Stimulated activated CD4-positive, alpha-beta T cell treated with anti-CD3 and anti-CD28 coated beads, Interleukin-1b, Interleukin-23, amount 100 ng/mL, for 4 hours (primary cell): Measurements from ENCODE around the gene RPS6KB2.
A peak's percentile ranks its signal among the peaks of the same experiment; 100 is the strongest.
"Not testable (repeated sequence)": the region's sequence is repeated elsewhere in the genome, so short reads cannot be mapped to it uniquely, and the experiment has no call there.

Source experiments
- DNase-seq, 2 donors: peaks; one replicate each; pipeline ENCODE4 v3.0.0-alpha.2; 2020; ENCODE audit warnings: low read depth in 2 of 2

RPS6KB2 gene

DNA sequence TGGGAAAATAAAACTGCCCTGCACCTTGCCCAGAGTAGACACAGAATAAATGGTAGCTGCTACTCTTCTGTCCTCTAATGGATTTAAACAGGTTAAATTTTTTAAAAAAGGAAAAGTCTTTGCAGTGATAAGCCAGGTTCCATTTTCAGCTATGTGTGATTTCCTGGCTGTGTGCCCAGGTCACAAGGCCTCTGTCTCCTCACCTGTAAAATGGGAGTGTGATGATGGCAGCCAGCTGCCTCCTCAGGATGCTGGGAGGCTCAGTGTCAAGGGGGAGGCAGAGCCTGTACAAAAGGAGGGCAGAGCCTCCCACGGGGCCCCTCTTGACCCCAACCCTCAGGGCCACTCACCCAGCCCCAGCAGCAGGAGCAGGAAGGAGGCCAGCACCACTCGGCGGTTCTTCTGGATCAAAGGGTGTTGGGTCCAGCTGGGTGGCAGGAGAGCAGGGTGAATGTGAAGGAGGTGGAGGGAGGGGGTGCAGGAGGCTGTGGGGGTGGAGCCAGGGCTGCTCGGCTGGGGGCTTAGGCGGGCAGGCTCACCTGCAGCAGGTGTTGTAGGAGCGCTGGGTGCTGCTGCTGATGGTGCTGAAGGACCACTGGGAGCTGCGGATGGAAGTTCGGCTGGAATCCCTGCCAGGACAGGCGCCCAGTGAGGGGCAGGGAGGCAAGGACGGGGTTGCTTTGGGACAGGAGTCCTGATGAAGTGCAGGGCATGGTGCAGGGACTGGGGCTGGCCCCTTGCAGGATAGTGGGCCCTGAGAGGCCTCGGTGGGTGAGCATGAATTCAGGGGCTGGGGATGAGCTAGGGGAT is 38.9 kb downstream of the RPS6KB2 start:
- no peak for DNase-seq

DNA sequence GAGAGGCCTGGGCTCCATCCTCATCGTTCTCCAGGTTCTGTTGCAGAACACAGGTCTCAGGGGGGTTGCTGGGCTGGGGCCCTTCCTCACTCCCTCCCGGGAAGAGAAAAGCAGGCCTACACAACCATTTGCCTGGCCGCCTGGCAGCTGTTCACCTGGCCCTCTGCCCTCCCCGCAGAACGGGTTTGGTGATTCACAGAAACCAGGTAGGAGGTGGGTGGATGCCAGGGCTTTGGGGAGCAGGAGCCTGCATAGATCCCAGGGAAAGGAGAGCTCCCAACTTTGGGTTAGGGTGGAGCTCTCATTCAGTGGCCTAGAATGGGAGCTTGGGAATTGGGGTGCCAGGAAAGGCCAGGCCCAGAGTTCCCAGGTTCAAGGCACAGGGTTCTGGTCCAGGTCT is 39.8 kb downstream of the RPS6KB2 start:
- no peak for DNase-seq

DNA sequence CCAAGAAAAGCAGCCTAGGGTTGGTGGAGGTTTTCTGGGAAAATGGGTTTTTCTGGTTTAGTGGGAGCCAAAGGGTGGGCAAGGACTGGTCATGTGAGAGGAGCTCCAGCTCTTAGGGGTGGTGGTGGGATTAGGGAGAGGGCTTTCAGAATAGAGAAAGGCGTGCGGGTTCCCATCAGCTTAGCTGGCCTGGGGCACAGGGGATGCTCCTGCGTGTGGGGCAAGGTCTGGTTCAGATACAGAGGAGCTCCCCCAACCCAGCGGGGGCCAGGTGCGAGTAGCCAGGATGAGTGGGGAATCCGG is 40.1 kb downstream of the RPS6KB2 start:
- no peak for DNase-seq

DNA sequence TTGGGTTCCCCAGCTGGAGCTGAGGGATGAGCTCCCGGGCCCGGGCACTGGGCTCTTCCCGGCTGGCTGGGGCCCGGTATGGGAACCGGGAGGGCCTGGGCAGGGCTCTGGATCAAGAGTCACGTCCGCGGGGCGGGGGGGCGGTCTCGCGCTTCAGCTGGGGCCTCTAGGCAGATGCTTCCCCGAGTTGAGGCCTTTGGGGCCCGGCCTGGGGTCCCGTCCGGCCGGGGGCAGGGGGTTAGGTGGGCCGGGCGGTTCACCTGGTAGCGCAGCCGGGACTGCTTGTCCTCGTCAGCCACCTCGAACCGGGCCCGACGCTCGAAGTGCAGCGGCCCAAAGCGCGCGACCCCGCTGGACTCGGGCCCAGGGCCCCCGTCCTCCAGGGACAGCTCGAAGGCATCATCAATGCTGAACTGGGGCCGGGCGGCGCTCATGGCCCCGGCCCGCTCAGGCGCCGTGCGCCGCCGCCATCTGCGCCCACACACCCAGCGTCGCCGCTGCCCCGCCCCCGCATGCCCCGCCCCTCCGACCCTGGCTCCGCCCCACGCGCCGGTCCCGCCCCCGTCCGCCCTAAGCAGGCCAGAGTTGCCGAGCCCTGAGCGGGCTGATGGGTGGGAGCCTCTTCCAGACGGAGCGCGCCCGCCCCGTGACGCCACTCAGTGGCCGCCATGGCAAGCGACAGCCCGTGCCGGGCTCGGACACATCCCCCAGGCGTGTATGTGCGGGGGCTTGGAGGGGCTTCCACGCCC is 40.6 kb downstream of the RPS6KB2 start, which contains the start of gene TMEM134:
TMEM134 (minus strand) TSS at position 493 of the 749 bp plus-strand sequence; CDS start at position 434, 59 bp downstream.
- peak; percentile 93 to 94 for DNase-seq

- no peak for DNase-seq
These were observed 41.2 kb downstream of the RPS6KB2 start for GRCh38 chr11:67469508-67469811.

DNA sequence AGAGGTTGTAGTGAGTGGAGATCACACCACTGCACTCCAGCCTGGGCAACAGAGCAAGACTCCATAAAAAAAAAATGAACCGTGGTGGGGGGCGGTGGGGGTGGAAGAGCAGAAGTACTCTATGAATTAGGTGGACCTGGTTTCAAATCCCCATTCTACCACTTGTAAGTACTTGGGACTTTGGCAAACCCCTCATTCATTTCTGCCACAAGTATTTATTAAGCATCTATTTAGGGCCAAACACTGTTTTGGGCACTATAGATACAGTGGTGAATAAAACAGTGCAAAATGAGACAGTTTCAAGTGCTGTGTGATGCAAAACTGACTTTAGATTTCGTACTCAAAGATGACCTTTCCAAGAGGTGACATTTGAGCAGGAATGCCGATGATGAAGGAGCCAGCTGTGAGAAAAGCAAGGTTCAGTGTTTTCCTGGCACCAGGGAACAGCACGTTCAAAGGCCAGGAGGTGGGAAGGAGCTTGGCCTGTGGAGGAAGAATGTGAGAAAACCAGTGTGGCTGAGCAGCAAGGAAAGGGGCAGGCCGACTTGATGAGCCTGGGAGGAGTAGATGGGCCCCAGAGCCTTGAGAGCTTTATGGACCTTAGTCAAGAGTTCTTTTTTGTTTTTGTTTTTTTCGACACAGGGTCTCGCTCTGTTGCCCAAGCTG is 42.2 kb downstream of the RPS6KB2 start:
- DNase-seq = no peak

DNA sequence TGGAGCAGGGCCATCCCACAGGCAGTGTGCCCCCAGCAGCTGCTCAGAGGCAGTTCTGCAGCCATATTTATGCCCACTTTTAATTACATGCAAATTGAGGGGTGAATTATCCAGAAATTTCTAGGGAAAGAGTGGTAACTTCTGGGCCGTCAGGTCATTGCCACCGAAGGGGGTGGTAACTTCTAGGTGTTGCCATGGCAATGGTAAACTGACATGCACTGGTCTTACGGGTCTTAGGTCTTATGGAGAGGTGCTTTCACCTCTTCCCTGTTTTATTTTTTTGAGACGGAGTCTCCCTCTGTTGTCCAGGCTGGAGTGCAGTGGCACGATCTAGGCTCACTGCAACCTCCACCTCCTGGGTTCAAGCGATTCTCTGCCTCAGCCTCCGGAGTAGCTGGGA is 44.6 kb downstream of the RPS6KB2 start:
- DNase-seq = no peak

- DNase-seq = not testable (repeated sequence)
These were observed 48.4 kb downstream of the RPS6KB2 start for GRCh38 chr11:67476692-67477091.

- not testable (repeated sequence) for DNase-seq
These were observed 49.2 kb downstream of the RPS6KB2 start for GRCh38 chr11:67477344-67478050.

DNA sequence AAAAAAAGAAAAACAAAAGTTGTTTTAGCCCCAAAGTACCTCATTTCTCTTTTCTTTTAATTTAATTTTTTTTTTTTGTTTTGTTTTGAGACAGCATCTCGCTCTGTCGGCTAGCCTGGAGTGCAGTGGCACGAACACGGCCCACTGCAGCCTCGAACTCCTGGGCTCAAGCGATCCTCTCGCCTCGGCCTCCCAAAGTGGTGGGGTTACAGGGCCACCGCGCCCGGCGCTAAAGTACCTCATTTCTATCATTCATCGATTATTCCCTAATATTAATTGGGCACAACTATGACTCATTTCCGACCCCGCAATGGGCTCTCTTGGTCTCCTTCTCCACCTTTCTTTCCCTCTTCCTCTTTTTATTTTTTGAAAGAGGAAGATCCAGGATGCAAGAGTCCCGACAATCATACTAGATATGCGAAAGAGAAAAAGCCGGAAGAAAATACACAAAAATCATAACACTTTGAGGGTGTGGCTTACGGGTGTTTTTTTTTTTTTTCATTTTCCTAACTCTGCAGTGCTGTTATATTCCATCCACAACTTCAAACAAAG is 54.1 kb downstream of the RPS6KB2 start:
- DNase-seq = no peak

- peak; percentile 91 to 92 for DNase-seq
These were observed 54.8 kb downstream of the RPS6KB2 start, which contains the start of gene AIP for GRCh38 chr11:67482827-67483798. Gene AIP, plus strand, starts transcription at chr11:67483026. Its CDS starts 133 bp downstream, at chr11:67483159.

DNA sequence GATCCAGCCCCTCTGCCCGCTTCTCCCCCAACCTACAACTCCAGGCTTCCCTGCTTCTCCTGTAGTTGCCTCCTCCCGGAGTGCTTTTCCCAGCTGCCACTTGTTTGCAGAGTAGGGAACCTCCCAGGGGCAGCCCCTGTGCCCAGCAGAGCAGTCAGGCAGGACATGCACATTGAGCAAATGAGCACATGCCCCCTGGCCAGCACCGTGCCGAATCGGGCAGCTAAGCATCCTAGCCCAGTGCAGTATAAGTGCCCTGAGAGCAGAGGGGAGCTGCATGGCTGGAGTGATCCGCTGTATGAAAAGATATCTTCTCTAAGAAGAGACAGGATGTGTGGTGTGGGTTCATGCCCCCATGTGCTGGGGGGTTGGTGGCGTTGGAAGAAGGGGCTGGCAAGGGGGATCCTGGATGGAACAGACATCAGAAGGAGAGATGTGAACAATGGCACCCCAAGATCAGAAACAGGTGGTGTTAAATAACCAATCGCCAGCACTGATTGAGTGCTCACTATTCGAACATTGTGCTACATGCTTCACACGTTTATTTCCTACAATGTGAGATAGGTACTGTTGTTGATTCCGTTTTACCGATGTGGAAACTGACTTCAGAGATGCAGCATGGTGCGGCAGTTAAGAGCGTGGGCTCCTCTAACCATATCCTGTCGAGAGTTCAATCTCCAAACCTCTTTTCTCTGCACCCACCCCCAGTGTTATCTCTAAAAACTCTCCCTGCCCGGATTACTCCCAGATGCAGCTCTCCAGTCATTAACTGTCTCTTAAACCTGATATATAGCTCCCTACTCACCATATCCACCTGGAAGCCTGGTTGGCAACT is 55.8 kb downstream of the RPS6KB2 start:
- no peak for DNase-seq

- peak in 1 of 2 donors; percentile 56 for DNase-seq
These were observed 56.6 kb downstream of the RPS6KB2 start for GRCh38 chr11:67484847-67485311.
